ES-I3 (cell line): Measurements from ENCODE around the gene MLIP.
"Not testable (repeated sequence)": the region's sequence is repeated elsewhere in the genome, so short reads cannot be mapped to it uniquely, and the experiment has no call there.

ENCODE experiments used
- H3K36me3 ChIP-seq: 2 replicates; pipeline ENCODE4 v1.6.1; 2013; ENCODE audit warnings: mild to moderate bottlenecking, low read length, control low read depth, moderate library complexity; ENCODE audit not compliant: insufficient read depth
- H3K4me1 ChIP-seq: 2 replicates; pipeline ENCODE4 v1.6.1; 2013; ENCODE audit warnings: mild to moderate bottlenecking, control low read depth, low read length; ENCODE audit not compliant: insufficient read depth
- H3K9ac ChIP-seq: 2 replicates; pipeline ENCODE4 v1.6.1; 2013; ENCODE audit warnings: low read depth, mild to moderate bottlenecking, low read length, moderate library complexity
- H3K9me3 ChIP-seq: 2 replicates; pipeline ENCODE4 v1.6.1; 2013; ENCODE audit warnings: mild to moderate bottlenecking, low read length, moderate library complexity; ENCODE audit not compliant: control insufficient read depth, insufficient read depth

Gene MLIP, protein sequence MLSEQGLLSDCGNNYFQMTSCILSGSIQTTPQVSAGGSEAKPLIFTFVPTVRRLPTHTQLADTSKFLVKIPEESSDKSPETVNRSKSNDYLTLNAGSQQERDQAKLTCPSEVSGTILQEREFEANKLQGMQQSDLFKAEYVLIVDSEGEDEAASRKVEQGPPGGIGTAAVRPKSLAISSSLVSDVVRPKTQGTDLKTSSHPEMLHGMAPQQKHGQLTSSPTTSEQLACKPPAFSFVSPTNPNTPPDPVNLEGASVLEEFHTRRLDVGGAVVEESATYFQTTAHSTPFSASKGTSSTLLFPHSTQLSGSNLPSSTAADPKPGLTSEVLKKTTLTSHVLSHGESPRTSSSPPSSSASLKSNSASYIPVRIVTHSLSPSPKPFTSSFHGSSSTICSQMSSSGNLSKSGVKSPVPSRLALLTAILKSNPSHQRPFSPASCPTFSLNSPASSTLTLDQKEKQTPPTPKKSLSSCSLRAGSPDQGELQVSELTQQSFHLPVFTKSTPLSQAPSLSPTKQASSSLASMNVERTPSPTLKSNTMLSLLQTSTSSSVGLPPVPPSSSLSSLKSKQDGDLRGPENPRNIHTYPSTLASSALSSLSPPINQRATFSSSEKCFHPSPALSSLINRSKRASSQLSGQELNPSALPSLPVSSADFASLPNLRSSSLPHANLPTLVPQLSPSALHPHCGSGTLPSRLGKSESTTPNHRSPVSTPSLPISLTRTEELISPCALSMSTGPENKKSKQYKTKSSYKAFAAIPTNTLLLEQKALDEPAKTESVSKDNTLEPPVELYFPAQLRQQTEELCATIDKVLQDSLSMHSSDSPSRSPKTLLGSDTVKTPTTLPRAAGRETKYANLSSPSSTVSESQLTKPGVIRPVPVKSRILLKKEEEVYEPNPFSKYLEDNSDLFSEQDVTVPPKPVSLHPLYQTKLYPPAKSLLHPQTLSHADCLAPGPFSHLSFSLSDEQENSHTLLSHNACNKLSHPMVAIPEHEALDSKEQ

GRCh38 chr6:54111341-54112045 is at the start of gene MLIP:
Gene MLIP (plus strand): TSS chr6:54111443. CDS start chr6:54111480, 37 bp downstream.
- Histone ChIP-seq H3K36me3 (no peaks in the 10 kb centered on the region), H3K9ac (no peak within 1 kb of the TSS), H3K9me3 (no peaks in the 10 kb centered on the region), H3K4me1 (no peaks in the 10 kb centered on the region)

GRCh38 chr6:54063228-54063539 is 48.1 kb upstream of the MLIP start:
- no peaks in the 10 kb centered on the region for H3K36me3 ChIP-seq
- H3K9ac ChIP-seq = no peak overlapping the region
- no peaks in the 10 kb centered on the region for H3K9me3 ChIP-seq
- no peaks in the 10 kb centered on the region for H3K4me1 ChIP-seq

DNA sequence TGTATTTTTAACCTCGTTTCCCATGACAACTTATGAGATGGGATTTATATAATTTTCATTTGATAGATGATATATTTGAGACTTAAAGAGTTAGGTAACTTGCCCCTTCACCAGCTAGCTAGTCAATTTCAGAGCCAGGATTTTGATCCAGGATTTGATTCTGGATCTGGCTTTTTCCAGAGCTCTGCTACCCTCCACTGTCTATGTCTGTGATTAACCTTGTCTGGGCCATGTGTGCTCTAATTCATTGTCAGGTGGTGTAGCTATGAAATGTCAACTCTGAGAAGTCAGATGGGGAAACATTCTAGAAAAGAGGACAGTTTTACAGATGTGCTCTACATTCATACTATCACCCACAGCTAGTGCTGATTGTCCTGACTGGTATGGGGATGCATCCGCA is 42.5 kb upstream of the MLIP start:
- Histone ChIP-seq H3K9me3 (no peaks in the 10 kb centered on the region), H3K4me1 (peaks cover 20% of the 10 kb centered on the region), H3K9ac (no peak overlapping the region), H3K36me3 (no peaks in the 10 kb centered on the region)

GRCh38 chr6:54070025-54070424 is 41.2 kb upstream of the MLIP start:
- H3K36me3 ChIP-seq = no peaks in the 10 kb centered on the region
- no peaks in the 10 kb centered on the region for H3K9me3 ChIP-seq
- peaks cover 30% of the 10 kb centered on the region for H3K4me1 ChIP-seq
- no peak overlapping the region for H3K9ac ChIP-seq

GRCh38 chr6:54071821-54072340 is 39.4 kb upstream of the MLIP start:
- Histone ChIP-seq H3K36me3 (no peaks in the 10 kb centered on the region), H3K9ac (no peak overlapping the region), H3K9me3 (no peaks in the 10 kb centered on the region), H3K4me1 (peaks cover 30% of the 10 kb centered on the region)

- no peaks in the 10 kb centered on the region for H3K36me3 ChIP-seq
- H3K9ac ChIP-seq = no peak overlapping the region
- H3K9me3 ChIP-seq = no peaks in the 10 kb centered on the region
- H3K4me1 ChIP-seq = peaks cover 30% of the 10 kb centered on the region
These were observed 38.5 kb upstream of the MLIP start for GRCh38 chr6:54072635-54073313.

- no peaks in the 10 kb centered on the region for H3K36me3 ChIP-seq
- no peaks in the 10 kb centered on the region for H3K9me3 ChIP-seq
- H3K9ac ChIP-seq = no peak overlapping the region
- H3K4me1 ChIP-seq = peaks cover 30% of the 10 kb centered on the region
These were observed 37.8 kb upstream of the MLIP start for GRCh38 chr6:54073487-54073886.

DNA sequence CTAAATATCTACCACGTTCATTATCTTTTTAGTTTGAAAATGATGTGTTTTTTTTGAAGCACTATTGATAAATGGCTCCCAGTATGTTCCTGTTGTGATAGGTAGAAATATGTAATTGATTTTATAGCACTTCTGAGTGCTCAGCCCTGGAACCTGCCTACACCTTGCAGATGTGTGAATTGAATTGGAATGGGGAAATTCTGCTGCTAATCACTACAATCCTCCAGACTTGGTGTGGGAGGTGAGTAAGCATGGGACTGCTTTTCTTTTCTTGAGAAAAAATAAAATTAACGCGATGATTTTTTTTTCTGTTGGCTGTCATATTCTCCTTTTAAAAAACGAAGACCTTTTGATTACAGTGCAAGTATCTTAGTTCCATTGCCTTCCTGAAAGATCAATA is 37.1 kb upstream of the MLIP start:
- Histone ChIP-seq H3K4me1 (peaks cover 30% of the 10 kb centered on the region), H3K9ac (no peak overlapping the region), H3K36me3 (no peaks in the 10 kb centered on the region), H3K9me3 (no peaks in the 10 kb centered on the region)

DNA sequence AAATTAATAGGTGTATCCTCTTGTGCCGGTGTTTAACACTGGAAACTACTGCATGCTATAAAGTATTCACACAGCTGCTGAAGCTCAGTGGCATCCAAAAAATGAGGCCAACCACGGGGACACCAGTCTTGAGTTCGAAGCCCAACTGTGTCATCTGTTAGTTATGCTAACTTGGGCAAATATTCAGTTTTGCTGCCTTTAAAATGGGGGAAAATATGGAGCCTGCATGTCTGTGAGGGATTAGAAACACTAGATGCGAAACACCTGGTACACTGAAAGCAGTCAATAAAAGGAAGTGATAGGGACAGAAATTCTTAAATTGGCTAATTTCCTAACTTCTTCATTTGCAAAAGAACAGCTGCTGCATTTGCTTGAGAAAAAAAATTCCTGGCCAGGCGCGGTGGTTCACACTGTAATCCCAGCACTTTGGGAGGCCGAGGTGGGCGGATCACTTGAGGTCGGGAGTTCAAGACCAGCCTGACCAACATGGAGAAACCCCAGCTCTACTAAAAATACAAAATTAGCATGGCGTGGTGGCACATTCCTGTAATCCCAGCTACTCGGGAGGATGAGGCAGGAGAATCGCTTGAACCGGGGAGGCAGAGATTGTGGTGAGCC is 36.6 kb upstream of the MLIP start:
- Histone ChIP-seq H3K4me1 (peaks cover 30% of the 10 kb centered on the region), H3K36me3 (no peaks in the 10 kb centered on the region), H3K9ac (no peak overlapping the region), H3K9me3 (no peaks in the 10 kb centered on the region)

GRCh38 chr6:54076159-54076789 is 35.0 kb upstream of the MLIP start:
- no peak overlapping the region for H3K9ac ChIP-seq
- peaks cover 30% of the 10 kb centered on the region for H3K4me1 ChIP-seq
- no peaks in the 10 kb centered on the region for H3K36me3 ChIP-seq
- H3K9me3 ChIP-seq = no peaks in the 10 kb centered on the region

GRCh38 chr6:54081499-54081898 is 29.7 kb upstream of the MLIP start:
- not testable (repeated sequence) for H3K9me3 ChIP-seq, H3K9ac ChIP-seq, H3K4me1 ChIP-seq, H3K36me3 ChIP-seq

- no peaks in the 10 kb centered on the region for H3K9me3 ChIP-seq
- no peaks in the 10 kb centered on the region for H3K4me1 ChIP-seq
- H3K9ac ChIP-seq = no peak overlapping the region
- no peaks in the 10 kb centered on the region for H3K36me3 ChIP-seq
These were observed 28.0 kb upstream of the MLIP start for GRCh38 chr6:54083287-54083686.

DNA sequence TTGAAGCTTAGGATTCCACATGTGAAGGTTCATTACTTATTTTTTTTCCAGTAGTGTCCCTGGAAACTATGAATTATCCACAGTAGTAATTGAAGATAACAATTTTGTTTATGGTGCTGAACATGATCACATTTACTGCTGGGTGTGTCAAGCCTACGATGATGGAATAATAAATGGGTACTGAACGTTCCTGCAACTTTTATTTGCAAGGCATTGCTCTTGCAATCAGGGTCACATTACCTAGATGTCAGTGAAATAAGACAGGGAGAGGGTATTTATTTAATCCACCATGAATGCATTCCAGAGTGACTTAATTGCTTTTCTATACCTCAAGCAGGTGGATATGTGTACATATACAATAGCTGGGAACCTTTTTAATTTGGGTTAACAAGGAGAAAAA is 27.0 kb upstream of the MLIP start:
- H3K9me3 ChIP-seq = no peaks in the 10 kb centered on the region
- H3K36me3 ChIP-seq = no peaks in the 10 kb centered on the region
- no peak overlapping the region for H3K9ac ChIP-seq
- H3K4me1 ChIP-seq = no peaks in the 10 kb centered on the region
